ENCODE results near the gene AGAP1. TPM values are rescaled to one million over a fixed set of nuclear protein-coding genes. Genes with fewer than 3 reads are reported as not detected.

The AGAP1 gene
- polyA plus RNA-seq, 3 donors: 3.7 to 7.1 (median 6.3) TPM

GRCh38 chr2:236019434-236019833 is 525.6 kb downstream of the AGAP1 start:
- no peak overlapping the region for H3K27ac ChIP-seq (ENCODE audit: low read depth, low read length)
- WGBS, 3 donors: 92 to 95% (median 94%) methylated on average over 8 of the region's 8 CpGs

DNA sequence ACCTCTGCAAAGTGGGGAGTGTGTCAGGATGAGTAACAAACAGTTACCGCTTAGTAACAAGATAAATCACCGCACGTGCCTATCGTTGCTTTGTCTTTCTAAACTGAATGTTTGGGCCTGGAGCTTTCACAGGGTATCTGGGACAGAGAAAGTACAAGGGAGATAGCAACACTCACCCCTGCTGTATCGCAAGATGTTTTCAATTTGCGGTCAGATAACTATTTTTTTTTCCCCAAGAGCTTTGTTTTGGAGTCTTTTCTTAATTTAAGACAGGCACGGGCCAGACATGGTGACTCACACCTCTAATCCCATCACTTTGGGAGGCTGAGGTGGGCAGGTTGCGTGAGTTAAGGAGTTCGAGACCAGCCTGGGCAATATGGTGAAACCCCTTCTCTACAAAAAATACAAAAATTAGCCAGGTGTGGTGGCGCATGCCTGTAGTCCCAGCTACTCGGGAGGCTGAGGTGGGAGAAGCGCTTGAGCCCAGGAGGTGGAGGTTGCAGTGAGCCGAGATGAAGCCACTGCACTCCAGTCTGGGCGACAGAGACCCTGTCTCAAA is 527.7 kb downstream of the AGAP1 start:
- WGBS, 3 donors: 86 to 96% (median 93%) methylated on average over 14 of the region's 14 CpGs
- no peak overlapping the region for H3K27ac ChIP-seq (ENCODE audit: low read depth, low read length)

DNA sequence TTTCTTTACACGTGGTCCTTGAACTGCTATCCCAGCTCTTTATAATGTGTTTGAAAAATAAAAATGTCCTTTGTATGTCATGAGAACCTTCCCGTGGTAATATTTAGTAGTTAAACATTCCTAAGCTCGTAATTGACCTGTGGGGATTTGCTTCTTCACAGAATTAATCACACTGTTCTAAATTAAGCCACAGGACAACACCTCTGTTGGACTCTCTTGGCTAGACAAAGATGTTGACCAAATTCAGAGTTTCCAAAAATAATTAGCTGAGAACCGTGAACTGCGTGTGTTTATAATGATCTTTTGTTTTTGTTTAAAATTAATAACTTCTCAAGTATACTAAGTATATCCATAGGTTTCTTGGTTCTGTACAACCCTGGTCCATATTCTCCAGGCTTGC is 528.3 kb downstream of the AGAP1 start:
- no peak overlapping the region for H3K27ac ChIP-seq (ENCODE audit: low read depth, low read length)
- WGBS, 3 donors: 83 to 86% (median 85%) methylated on average over 5 of the region's 5 CpGs

DNA sequence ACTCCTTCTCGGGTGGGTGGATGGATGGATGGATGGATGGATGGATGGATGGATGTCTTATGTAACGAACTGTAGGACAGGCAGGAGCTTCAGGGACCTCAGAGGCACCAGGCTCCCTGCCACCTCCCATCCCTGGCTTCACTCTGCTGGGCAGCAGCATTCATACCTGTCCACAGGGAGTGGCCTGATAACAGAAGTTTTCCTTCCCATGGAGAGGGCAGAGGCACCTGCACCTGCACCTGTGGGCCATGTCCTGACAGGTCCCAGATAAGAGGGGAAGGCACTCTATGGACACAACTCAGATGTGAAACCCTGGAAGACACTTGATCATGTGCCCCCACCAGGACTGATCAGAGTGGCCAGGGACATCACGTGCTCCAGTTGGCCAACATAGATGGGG is 532.0 kb downstream of the AGAP1 start:
- H3K27ac ChIP-seq (ENCODE audit: low read depth, low read length): no peak overlapping the region
- WGBS, 3 donors: 87 to 94% (median 90%) methylated on average over 2 to 3 of the region's 3 CpGs

DNA sequence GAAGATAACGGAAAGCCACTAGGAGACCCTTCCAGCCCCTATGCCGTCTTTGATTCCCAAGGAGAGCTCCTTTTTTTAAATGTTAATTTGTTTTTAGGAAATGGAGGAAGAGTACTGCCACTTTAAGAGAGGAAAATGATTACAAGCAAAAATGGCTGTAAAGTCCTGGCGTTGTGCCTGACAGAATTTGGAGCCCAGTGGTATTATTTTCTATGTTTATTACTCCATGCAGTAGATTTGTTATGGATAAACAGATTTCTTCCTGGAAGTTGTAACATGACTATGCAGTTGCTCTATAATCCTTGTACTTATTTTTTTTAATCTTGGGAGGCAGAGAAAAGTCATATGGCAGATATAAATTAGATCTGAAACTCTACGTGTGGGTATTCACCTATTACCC is 533.0 kb downstream of the AGAP1 start:
- 64 to 79% (median 76%) methylated on average over 4 of the region's 4 CpGs for WGBS, 3 donors
- H3K27ac ChIP-seq (ENCODE audit: low read depth, low read length): no peak overlapping the region

DNA sequence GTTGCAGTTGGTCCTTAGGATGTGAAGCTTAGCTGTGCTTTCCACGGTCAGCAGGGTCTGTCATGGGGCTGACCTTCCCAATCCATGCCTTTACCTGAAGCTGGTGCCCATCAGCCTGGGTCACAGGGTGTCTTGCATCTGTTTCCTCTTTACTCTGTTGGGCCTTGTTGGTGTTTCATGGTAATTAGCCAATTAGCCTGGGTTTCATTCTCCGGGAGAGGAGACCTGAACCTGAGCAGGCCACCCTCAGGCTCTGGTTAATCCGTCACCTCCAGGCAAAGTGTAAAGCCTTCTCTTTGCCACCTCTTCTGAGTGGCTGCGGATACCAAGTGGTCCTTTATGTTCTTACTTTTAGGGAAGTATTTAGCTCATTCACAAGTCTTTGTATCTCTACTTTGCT is 534.2 kb downstream of the AGAP1 start:
- WGBS, 3 donors: 91 to 95% (median 94%) methylated on average over 4 of the region's 4 CpGs
- H3K27ac ChIP-seq (ENCODE audit: low read depth, low read length): no peak overlapping the region

- WGBS, 3 donors: 87 to 92% (median 91%) methylated on average over 7 of the region's 7 CpGs
These were observed 539.6 kb downstream of the AGAP1 start for GRCh38 chr2:236033462-236033861.

GRCh38 chr2:236034974-236035373 is 541.1 kb downstream of the AGAP1 start:
- no peak overlapping the region for H3K27ac ChIP-seq (ENCODE audit: low read depth, low read length)
- WGBS, 3 donors: 80 to 90% (median 84%) methylated on average over 8 of the region's 8 CpGs

More at GRCh38 chr2:236033462-236033861, 539.6 kb downstream of the AGAP1 start:
- no peak overlapping the region for H3K27ac ChIP-seq (ENCODE audit: low read depth, low read length)

DNA sequence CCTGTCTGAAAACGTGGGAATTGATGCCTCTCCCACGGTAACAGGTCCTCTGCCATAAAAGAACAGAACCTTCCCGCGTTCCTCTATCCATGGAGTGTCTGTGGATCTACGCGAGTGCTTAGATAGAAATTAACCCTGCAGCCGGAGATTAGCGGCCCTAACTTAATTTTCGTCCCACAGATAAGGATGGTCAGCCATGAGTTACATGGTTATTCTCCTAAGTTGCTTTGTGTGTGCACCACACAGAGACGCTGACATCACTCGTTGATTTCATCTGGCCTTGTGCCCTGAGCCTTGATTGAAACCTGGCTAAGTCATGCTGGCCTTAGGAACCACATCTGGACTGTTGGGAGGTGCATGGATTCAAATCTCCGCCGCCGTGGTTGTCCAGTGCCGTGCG is 542.2 kb downstream of the AGAP1 start:
- WGBS, 3 donors: 87 to 93% (median 93%) methylated on average over 16 of the region's 16 CpGs
- no peak overlapping the region for H3K27ac ChIP-seq (ENCODE audit: low read depth, low read length)

GRCh38 chr2:236038096-236038495 is 544.3 kb downstream of the AGAP1 start:
- no peak overlapping the region for H3K27ac ChIP-seq (ENCODE audit: low read depth, low read length)
- 87 to 95% (median 90%) methylated on average over 7 of the region's 7 CpGs for WGBS, 3 donors

- no peak overlapping the region for H3K27ac ChIP-seq (ENCODE audit: low read depth, low read length)
- 87 to 90% (median 88%) methylated on average over 21 of the region's 21 CpGs for WGBS, 3 donors
These were observed 546.9 kb downstream of the AGAP1 start for GRCh38 chr2:236040600-236041328.

DNA sequence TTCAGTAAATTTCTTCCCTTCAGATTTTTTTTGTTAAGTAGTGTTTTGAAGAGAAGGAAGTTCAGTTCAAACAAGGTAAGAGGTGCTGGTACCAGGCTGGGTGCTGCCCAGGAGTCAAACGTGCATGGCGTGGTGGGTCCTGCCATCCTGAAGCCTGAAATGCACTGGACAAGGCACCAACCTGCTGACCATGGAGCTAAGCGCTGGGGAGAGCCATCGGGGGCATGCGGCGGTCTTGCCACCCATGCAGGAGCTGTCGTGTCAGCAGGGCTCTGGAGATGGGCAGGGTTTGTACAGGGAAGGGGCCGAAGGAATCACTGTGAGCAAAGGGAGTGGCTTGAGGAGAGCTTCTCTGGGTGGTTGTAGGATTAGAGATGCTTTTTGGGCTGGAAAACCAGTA is 547.8 kb downstream of the AGAP1 start:
- 92 to 98% (median 94%) methylated on average over 8 of the region's 8 CpGs for WGBS, 3 donors
- H3K27ac ChIP-seq (ENCODE audit: low read depth, low read length): no peak overlapping the region

GRCh38 chr2:236042087-236042486 is 548.2 kb downstream of the AGAP1 start:
- WGBS, 3 donors: 88 to 91% (median 90%) methylated on average over 6 of the region's 6 CpGs
- H3K27ac ChIP-seq (ENCODE audit: low read depth, low read length): no peak overlapping the region

DNA sequence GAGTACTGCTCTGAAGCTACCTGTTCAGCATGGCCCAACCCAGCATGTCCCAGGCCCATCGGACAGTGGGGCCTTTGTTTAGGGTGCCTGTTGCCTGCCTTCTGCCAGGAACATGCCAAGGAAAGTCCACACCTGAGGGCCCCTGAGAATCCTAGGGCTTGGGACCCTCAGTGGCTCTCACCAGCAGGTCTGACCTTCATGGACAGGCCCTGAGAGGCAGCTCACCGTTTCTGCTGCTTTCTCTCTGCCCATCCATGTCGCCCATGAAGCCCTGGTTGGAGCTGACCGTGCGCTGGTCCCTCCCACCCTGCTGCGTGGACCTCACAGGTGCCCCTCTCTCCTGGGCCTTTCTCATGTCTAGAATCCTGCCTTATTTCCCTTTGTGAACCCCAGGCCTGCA is 550.3 kb downstream of the AGAP1 start:
- no peak overlapping the region for H3K27ac ChIP-seq (ENCODE audit: low read depth, low read length)
- 86 to 89% (median 88%) methylated on average over 6 of the region's 6 CpGs for WGBS, 3 donors

GRCh38 chr2:236045251-236046235 is 551.7 kb downstream of the AGAP1 start:
- WGBS, 3 donors: 86 to 91% (median 90%) methylated on average over 26 of the region's 26 CpGs
- H3K27ac ChIP-seq (ENCODE audit: low read depth, low read length): no peak overlapping the region

DNA sequence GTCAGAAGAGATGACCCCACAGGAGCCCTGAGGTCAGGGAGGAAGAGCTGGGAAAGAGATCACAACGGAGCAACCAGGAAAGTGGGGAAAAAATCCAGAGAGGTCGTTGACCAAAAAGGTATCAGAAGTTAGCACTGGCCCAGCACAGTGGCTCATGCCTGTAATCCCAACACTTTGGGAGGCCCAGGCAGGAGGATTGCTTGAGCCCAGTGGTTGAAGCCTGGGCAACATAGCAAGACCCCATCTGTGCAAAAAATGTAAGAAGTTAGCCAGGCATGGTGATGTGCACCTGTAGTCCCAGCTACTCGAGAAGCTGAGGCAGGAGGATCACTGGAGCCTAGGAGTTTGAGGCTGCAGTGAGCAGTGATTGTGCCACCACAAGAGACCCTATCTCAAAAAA is 552.9 kb downstream of the AGAP1 start:
- WGBS, 3 donors: 84 to 91% (median 88%) methylated on average over 3 of the region's 3 CpGs
- no peak overlapping the region for H3K27ac ChIP-seq (ENCODE audit: low read depth, low read length)

DNA sequence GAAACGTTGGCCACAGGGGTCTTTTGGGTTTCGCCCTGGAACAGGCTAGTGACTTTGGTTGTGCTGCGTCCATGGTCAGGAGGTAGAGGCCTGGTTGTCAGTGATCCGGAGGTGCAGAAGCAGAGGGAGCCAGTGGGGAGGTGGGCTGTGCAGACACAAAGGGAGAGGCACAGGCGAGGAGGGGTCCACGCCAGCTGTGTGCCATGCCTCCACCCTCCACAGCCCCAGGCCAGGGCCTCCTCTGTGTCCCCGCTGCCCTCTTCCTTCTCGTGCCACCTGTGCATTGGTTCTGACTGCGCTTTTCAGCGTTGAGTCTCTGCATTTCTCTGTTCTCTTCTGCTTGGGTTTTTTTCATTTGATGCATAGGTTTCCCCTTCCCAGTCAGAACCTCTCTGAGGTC is 553.3 kb downstream of the AGAP1 start:
- no peak overlapping the region for H3K27ac ChIP-seq (ENCODE audit: low read depth, low read length)
- WGBS, 3 donors: 87 to 95% (median 89%) methylated on average over 10 of the region's 10 CpGs

GRCh38 chr2:236047886-236048540 is 554.2 kb downstream of the AGAP1 start:
- no peak overlapping the region for H3K27ac ChIP-seq (ENCODE audit: low read depth, low read length)
- 72 to 95% (median 91%) methylated on average over 10 of the region's 10 CpGs for WGBS, 3 donors

GRCh38 chr2:236049981-236050380 is 556.1 kb downstream of the AGAP1 start:
- H3K27ac ChIP-seq (ENCODE audit: low read depth, low read length): no peak overlapping the region
- 82 to 91% (median 88%) methylated on average over 8 of the region's 8 CpGs for WGBS, 3 donors
